Activated T-cell treated with anti-CD3 and anti-CD28 coated beads, Interleukin-2, amount 50 U/mL, for 72 hours (primary cell): ENCODE measurements around the gene PSPH. TPM values are rescaled to one million over a fixed set of nuclear protein-coding genes. Genes with fewer than 3 reads are reported as not detected.
"Not testable (repeated sequence)": the region's sequence is repeated elsewhere in the genome, so short reads cannot be mapped to it uniquely, and the experiment has no call there.

ENCODE experiments used
- ATAC-seq, 2 donors: fragments of 150-1000 bp; cut with Tn5 transposase; replicated peaks in 1 of 2; 2 replicates each; pipeline ENCODE4 v1.10.0; 2021; ENCODE audit warnings: moderate library complexity in 2 of 2, mild to moderate bottlenecking in 1 of 2
- DNase-seq, 2 donors: peaks; one replicate each; pipeline ENCODE4 v3.0.0; 2021 to 2022; ENCODE audit warnings: mixed read lengths in 1 of 2
- H3K27ac Mint-ChIP-seq: one replicate; pipeline ENCODE4 v1.8.0; 2022; ENCODE audit warnings: mild to moderate bottlenecking, moderate library complexity, mixed read lengths
- H3K27me3 Mint-ChIP-seq: one replicate; pipeline ENCODE4 v1.8.0; 2022; ENCODE audit warnings: low read depth, mixed read lengths
- H3K36me3 Mint-ChIP-seq, 2 donors: one replicate each; pipeline ENCODE4 v1.8.0; 2022; ENCODE audit warnings: mixed read lengths in 2 of 2, mild to moderate bottlenecking in 1 of 2; ENCODE audit not compliant: insufficient read depth in 2 of 2
- H3K4me1 Mint-ChIP-seq: one replicate; pipeline ENCODE4 v1.8.0; 2022; ENCODE audit warnings: low read depth, mixed read lengths
- H3K4me3 Mint-ChIP-seq, 2 donors: one replicate each; pipeline ENCODE4 v1.8.0; 2022; ENCODE audit warnings: mild to moderate bottlenecking in 2 of 2, mixed read lengths in 2 of 2, moderate library complexity in 2 of 2
- H3K9me3 Mint-ChIP-seq, 2 donors: one replicate each; pipeline ENCODE4 v1.8.0; 2022; ENCODE audit warnings: mixed read lengths in 2 of 2
- total RNA-seq, 2 donors: library from RNA; stranded (reverse); gene quantifications; one replicate each; pipeline ENCODE4 v1.2.3, GENCODE V29; 2022

Gene PSPH
- total RNA-seq, 2 donors from 2014 or later, result 27.7 to 30.0 TPM

DNA sequence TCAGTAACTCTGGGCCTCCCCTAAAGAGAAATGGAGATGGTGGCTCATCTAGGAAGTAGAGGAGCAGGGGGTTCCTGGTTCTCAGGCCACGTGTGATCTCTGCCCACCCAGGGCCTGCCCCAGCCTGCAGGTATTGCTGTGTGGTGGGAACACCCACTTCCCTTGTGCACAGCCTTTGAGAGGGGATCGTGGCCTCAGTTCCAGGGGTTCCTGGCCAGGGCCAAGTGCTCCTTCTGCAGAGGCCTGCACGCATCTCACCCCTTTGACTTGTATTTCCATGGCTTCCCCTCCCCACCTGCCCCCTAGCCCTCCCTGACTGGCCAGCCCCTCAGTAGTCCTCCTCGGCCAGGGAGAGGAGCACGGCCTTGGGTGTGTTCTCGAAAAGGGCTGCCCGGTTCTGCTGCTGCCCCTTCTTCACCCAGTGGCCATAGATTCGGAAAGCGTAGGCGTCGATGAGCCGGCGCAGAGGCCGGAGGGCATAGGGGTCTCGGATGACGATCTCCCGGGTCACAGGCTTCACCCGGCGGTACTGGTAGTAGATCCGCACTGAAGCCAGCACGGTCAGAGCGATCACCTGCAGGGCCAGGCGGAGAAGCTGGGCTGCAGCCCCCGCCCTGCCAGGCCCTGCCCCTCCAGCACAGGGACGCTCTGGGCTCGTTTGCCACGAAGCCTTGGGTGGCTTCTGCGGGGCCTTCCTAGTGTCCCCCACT is 29.6 kb upstream of the PSPH start:
- H3K4me1 Mint-ChIP-seq, ATAC-seq, H3K9me3 Mint-ChIP-seq, H3K27ac Mint-ChIP-seq, H3K27me3 Mint-ChIP-seq, DNase-seq, H3K4me3 Mint-ChIP-seq: not testable (repeated sequence)
- H3K36me3 Mint-ChIP-seq, result peaks cover 4 to 16% of the 10 kb centered on the region in 2 donors

DNA sequence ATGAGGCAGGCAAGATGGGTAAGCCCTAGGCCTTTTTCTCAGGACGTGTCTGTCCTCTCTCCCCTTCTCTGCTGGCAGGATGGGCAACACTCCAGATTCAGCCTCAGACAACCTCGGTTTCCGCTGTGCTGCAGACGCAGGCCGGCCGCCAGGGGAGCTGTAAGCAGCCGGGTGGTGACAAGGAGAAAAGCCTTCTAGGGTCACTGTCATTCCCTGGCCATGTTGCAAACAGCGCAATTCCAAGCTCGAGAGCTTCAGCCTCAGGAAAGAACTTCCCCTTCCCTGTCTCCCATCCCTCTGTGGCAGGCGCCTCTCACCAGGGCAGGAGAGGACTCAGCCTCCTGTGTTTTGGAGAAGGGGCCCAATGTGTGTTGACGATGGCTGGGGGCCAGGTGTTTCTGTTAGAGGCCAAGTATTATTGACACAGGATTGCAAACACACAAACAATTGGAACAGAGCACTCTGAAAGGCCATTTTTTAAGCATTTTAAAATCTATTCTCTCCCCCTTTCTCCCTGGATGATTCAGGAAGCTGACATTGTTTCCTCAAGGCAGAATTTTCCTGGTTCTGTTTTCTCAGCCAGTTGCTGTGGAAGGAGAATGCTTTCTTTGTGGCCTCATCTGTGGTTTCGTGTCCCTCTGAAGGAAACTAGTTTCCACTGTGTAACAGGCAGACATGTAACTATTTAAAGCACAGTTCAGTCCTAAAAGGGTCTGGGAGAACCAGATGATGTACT is 28.4 kb upstream of the PSPH start:
- DNase-seq (no peak), ATAC-seq (no peak)
- H3K27me3 Mint-ChIP-seq, result no peaks in the 10 kb centered on the region
- peaks cover 4 to 16% of the 10 kb centered on the region in 2 donors for H3K36me3 Mint-ChIP-seq
- no peak overlapping the region for H3K4me3 Mint-ChIP-seq
- no peaks in the 10 kb centered on the region for H3K9me3 Mint-ChIP-seq
- H3K4me1 Mint-ChIP-seq, result peaks cover 2% of the 10 kb centered on the region
- H3K27ac Mint-ChIP-seq, result no peak overlapping the region

DNA sequence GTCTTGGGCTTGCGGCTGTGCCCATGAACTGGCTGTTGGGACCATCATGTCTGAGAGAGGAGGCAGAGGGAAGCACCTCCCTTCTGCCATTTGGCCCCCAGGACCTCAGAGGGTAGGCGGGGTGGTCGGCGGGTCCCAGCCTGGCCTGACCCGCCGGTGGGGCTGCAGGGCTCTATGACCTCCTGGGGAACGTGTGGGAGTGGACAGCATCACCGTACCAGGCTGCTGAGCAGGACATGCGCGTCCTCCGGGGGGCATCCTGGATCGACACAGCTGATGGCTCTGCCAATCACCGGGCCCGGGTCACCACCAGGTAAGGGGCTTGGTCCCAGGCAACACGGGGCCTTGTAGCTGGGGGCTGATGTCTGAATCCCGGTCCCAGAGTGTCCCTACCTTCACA is 27.0 kb upstream of the PSPH start:
- Mint-ChIP-seq H3K4me3 (no peak overlapping the region), H3K9me3 (no peaks in the 10 kb centered on the region), H3K4me1 (peaks cover 8% of the 10 kb centered on the region), H3K36me3 (peaks cover 3 to 20% of the 10 kb centered on the region in 2 donors), H3K27ac (no peak overlapping the region), H3K27me3 (no peaks in the 10 kb centered on the region)
- DNase-seq (no peak), ATAC-seq (no peak)

DNA sequence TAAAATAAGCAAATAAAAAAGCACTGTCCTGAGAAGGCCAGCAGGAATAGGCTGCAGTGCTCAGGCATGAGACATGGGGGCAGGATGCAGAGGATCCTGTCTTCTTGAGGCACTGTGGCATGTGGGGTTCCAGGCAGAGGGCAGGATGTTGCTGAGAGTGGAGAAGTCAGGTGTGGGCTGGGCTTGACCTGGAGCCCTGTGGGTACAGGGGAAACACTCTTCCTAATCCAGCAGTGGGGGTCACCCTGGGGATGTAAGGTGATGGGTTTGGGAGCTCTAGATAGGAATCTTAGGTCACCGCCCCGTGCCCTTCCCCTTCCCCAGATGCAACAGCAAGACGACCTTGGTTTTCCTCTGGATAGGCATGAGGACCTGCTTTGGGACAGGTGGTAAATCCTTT is 26.4 kb upstream of the PSPH start:
- no peak for DNase-seq
- H3K27me3 Mint-ChIP-seq, result no peaks in the 10 kb centered on the region
- ATAC-seq, result no peak
- H3K27ac Mint-ChIP-seq, result no peak overlapping the region
- H3K4me1 Mint-ChIP-seq, result peaks cover 8% of the 10 kb centered on the region
- no peak overlapping the region for H3K4me3 Mint-ChIP-seq
- H3K9me3 Mint-ChIP-seq, result no peaks in the 10 kb centered on the region
- H3K36me3 Mint-ChIP-seq, result peaks cover 3 to 24% of the 10 kb centered on the region in 2 donors

GRCh38 chr7:56074371-56074791 is 23.1 kb upstream of the PSPH start:
- no peaks in the 10 kb centered on the region for H3K27me3 Mint-ChIP-seq
- H3K4me1 Mint-ChIP-seq, result peaks cover 8% of the 10 kb centered on the region
- no peak overlapping the region for H3K4me3 Mint-ChIP-seq
- peaks cover 3 to 21% of the 10 kb centered on the region in 2 donors for H3K36me3 Mint-ChIP-seq
- DNase-seq (peak; percentile 70 to 79), ATAC-seq (peak; percentile 87 to 91)
- no peak overlapping the region for H3K27ac Mint-ChIP-seq
- no peaks in the 10 kb centered on the region for H3K9me3 Mint-ChIP-seq

- not testable (repeated sequence) for H3K27ac Mint-ChIP-seq, H3K27me3 Mint-ChIP-seq, H3K9me3 Mint-ChIP-seq, H3K4me3 Mint-ChIP-seq, ATAC-seq, DNase-seq
- Mint-ChIP-seq H3K36me3 (peaks cover 10 to 31% of the 10 kb centered on the region in 2 donors), H3K4me1 (peaks cover 27% of the 10 kb centered on the region)
Measured at GRCh38 chr7:56066376-56066775, 15.1 kb upstream of the PSPH start.

DNA sequence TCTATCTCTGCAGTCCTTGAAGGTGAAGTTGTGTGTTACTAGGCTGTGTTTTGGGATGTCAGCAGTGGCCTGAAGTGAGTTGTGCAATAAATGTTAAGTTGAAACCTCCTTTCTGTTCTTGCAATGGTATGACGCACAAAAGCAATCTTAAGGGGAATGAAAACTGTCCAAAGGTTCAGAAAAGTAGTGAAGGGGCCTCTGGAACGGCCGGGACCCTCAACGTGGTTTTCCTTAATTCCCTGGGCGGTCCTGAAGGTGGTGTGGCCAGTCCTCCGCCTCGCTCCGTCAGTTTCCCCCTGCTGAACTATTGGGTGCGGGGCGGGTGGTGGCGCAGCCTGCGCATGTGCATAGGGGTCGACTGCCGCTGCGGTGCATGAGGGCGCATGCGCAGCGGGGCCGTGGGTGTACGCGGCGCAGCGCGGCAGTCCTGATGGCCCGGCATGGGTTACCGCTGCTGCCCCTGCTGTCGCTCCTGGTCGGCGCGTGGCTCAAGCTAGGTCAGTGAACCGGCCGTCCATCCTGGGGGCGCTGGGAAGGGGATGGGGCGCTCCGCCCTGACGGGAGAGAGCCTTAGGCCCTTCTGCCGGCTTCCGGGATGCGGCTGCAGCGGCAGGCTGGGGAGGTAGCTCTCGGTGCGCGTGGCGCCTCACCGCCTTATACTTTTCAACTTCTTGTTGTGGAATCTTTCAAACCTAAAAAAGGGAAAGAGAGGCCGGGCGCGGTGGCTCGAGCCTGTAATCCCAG is 12.8 kb upstream of the PSPH start, which contains the start of gene SUMF2:
Gene SUMF2 (plus strand): TSS at position 405 of the 744 bp plus-strand sequence. CDS start 26 bp downstream, at position 431.
- H3K9me3 Mint-ChIP-seq, result no peaks in the 10 kb centered on the region
- H3K27ac Mint-ChIP-seq, result peak within 1 kb of the TSS; percentile 95
- peak within 1 kb of the TSS; percentile 91 to 92 for H3K4me3 Mint-ChIP-seq
- peaks cover 13 to 34% of the 10 kb centered on the region in 2 donors for H3K36me3 Mint-ChIP-seq
- H3K27me3 Mint-ChIP-seq, result no peaks in the 10 kb centered on the region
- ATAC-seq, result peak; percentile 93
- peaks cover 48% of the 10 kb centered on the region for H3K4me1 Mint-ChIP-seq
- DNase-seq, result peak; percentile 91 to 92

DNA sequence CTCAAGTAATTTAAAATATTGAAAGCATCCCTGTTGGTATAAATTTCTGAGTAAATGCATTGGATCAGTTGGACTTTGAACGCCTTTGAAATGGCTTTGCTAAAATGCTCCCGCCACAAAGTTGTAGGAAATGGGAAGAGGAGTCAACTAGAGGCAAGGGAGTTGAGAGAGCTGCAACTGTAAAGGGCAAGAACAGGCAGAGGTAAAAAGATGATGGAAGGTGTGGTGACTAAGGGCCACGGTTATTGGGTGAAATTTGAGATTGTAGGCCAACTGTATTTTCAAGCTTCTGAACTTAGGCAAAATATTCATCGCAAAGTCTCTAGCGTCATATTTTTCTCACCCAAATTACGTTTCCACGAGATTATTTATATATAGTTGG is 12.2 kb upstream of the PSPH start:
- Mint-ChIP-seq H3K27me3 (no peaks in the 10 kb centered on the region), H3K9me3 (no peaks in the 10 kb centered on the region), H3K27ac (peak overlapping the region; percentile 95), H3K4me1 (peaks cover 53% of the 10 kb centered on the region), H3K36me3 (peaks cover 14 to 28% of the 10 kb centered on the region in 2 donors), H3K4me3 (peak overlapping the region; percentile 91 to 92)
- DNase-seq, result no peak
- ATAC-seq, result no peak

- peaks cover 62% of the 10 kb centered on the region for H3K4me1 Mint-ChIP-seq
- no peaks in the 10 kb centered on the region for H3K9me3 Mint-ChIP-seq
- H3K27ac Mint-ChIP-seq, result peak overlapping the region; percentile 95
- DNase-seq (no peak), ATAC-seq (no peak)
- peak overlapping the region; percentile 12 to 61 for H3K4me3 Mint-ChIP-seq
- H3K27me3 Mint-ChIP-seq, result no peaks in the 10 kb centered on the region
- H3K36me3 Mint-ChIP-seq, result peaks cover 11 to 35% of the 10 kb centered on the region in 2 donors
Measured at GRCh38 chr7:56062382-56062781, 11.1 kb upstream of the PSPH start.

- peak overlapping the region; percentile 91 for H3K27ac Mint-ChIP-seq
- H3K4me3 Mint-ChIP-seq, result peak overlapping the region; percentile 69 to 94
- no peaks in the 10 kb centered on the region for H3K9me3 Mint-ChIP-seq
Measured at GRCh38 chr7:56053993-56054392, 2.7 kb upstream of the PSPH start.

GRCh38 chr7:56053379-56053778 is 2.1 kb upstream of the PSPH start:
- Mint-ChIP-seq H3K4me3 (peak overlapping the region; percentile 85 to 94), H3K36me3 (peaks cover 9 to 33% of the 10 kb centered on the region in 2 donors), H3K9me3 (no peaks in the 10 kb centered on the region), H3K4me1 (peaks cover 73% of the 10 kb centered on the region), H3K27me3 (no peaks in the 10 kb centered on the region), H3K27ac (peak overlapping the region; percentile 91)
- ATAC-seq (no peak), DNase-seq (no peak)

More at GRCh38 chr7:56053993-56054392, 2.7 kb upstream of the PSPH start:
- ATAC-seq (no peak), DNase-seq (no peak)
- no peaks in the 10 kb centered on the region for H3K27me3 Mint-ChIP-seq
- peaks cover 72% of the 10 kb centered on the region for H3K4me1 Mint-ChIP-seq
- peaks cover 10 to 33% of the 10 kb centered on the region in 2 donors for H3K36me3 Mint-ChIP-seq

GRCh38 chr7:56051053-56051338 is 248 bp downstream of the PSPH start:
- H3K27ac Mint-ChIP-seq, result peak overlapping the region; percentile 90
- peak overlapping the region; percentile 91 to 94 for H3K4me3 Mint-ChIP-seq
- H3K27me3 Mint-ChIP-seq, result no peaks in the 10 kb centered on the region
- H3K9me3 Mint-ChIP-seq, result no peaks in the 10 kb centered on the region
- DNase-seq, result no peak
- H3K36me3 Mint-ChIP-seq, result peaks cover 5 to 19% of the 10 kb centered on the region in 2 donors
- peaks cover 59% of the 10 kb centered on the region for H3K4me1 Mint-ChIP-seq
- ATAC-seq, result no peak

DNA sequence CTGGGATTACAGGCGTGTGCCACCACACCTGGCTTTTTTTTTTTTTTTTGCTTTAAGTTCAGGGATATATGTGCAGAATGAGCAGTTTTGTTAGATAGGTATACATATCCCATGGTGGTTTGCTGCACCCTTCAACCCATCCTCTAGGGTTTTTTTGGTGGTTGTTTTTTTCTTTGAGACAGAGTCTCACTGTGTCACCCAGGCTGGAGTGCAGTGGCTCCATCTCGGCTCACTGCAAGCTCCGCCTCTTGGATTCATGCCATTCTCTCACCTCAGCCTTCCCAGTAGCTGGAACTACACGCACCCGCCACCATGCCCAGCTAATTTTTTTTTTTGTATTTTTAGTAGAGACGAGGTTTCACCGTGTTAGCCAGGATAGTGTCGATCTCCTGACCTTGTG is 2.5 kb downstream of the PSPH start:
- not testable (repeated sequence) for H3K27me3 Mint-ChIP-seq, H3K27ac Mint-ChIP-seq, H3K36me3 Mint-ChIP-seq, DNase-seq, H3K9me3 Mint-ChIP-seq, ATAC-seq, H3K4me3 Mint-ChIP-seq
- H3K4me1 Mint-ChIP-seq, result peaks cover 40% of the 10 kb centered on the region
